ENCODE results near the gene REEP6. TPM values are rescaled to one million over a fixed set of nuclear protein-coding genes. Genes with fewer than 3 reads are reported as not detected.
A peak's percentile ranks its signal among the peaks of the same experiment; 100 is the strongest.

REEP6 gene
- total RNA-seq, 2 donors from 2014 or later: 1.8 to 2.3 TPM

DNA sequence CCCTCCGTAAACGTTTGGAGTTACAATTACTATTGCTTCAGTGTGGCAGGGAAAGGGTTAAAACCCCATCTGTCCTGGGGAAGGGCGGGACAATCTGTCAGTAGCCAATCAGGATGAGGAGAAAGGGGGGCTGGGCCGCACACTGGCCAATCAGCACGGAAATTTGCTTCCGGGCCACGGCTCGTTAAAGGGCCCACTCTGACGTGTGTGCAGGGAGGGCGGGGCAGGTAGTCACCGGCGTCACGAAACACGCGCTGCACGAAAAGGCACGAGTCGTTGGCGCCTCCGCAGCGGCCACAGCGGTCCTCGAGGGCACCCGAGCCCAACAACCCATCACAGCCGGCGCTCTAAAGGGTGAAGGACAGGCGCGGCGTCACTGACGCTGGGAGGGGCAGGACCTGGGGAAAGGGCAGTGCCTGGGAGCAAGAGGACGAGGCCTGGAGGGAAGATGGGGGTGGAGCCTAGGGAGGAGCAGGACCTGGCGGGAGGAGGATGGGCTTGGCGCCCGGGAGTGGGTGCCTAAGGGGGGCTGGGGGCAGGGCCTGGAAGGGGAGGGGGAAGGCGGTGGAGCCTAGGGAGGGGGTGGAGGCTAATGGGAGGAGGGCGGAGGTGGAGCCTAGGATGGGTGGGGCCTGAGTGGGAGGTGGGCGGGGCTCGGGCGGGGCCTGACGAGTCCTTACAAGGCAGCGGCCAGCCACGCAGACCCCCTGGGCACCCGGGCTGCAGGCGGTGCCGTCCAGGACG is 17.0 kb downstream of the REEP6 start:
- peak; percentile 96 for ATAC-seq
- Mint-ChIP-seq H3K36me3 (ENCODE audit: low read depth) (peaks cover 4% of the 10 kb centered on the region), H3K27ac (peak overlapping the region; percentile 35), H3K4me3 (peak overlapping the region; percentile 83), H3K27me3 (no peaks in the 10 kb centered on the region), H3K4me1 (peaks cover 8% of the 10 kb centered on the region)
- H3K9me3 ChIP-seq (ENCODE audit: control insufficient read depth, low read length, poor library complexity, severe bottlenecking): no peaks in the 10 kb centered on the region
- peak; percentile 75 to 85 (median 85) for DNase-seq

- no peak for DNase-seq
- Mint-ChIP-seq H3K27ac (no peak overlapping the region), H3K4me1 (peaks cover 8% of the 10 kb centered on the region), H3K4me3 (no peak overlapping the region), H3K36me3 (ENCODE audit: low read depth) (peaks cover 4% of the 10 kb centered on the region), H3K27me3 (no peaks in the 10 kb centered on the region)
- H3K9me3 ChIP-seq (ENCODE audit: control insufficient read depth, low read length, poor library complexity, severe bottlenecking): no peaks in the 10 kb centered on the region
- no peak for ATAC-seq
Measured at GRCh38 chr19:1508507-1508856, 17.5 kb downstream of the REEP6 start.

DNA sequence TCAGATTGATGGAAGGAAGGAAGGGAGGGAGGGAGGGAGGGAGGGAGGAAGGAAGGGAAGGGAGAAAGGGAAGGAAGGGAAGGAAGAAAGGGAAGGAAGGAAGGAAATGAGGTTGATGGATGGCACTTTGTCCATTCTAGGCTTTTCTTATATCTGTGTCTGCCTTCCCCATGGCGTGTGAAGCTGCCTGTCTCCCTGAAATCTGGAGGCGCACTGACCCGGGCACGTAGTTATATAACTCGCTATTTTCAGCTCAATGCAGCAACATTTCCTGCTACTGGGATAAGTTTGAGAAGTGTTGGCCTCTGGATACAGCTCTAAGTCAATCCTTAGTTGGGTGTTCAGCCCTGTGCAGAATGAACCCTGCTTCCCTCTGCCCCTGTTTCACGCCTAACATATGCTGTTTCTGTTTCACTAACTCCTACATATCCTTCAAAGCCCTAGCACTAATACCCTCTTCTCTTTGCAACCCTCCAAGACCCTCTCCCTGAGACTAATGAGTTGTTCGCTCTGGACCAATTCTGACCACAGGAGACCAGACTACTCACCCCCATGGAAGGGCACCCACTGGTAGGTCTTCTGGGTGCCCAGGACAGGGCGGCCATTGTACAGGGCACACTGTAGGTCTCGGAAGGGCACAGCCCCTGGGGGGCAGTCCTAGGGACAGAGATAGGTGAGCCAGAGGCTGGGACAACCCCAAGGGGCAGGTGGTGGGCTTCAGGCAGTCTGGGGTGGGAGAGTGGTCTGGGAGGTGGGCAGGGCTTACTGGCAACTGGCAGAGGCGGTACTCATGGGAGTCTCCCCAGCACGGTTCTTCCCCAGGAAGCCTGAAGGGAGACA is 18.8 kb downstream of the REEP6 start:
- H3K36me3 Mint-ChIP-seq (ENCODE audit: low read depth): peaks cover 4% of the 10 kb centered on the region
- DNase-seq: no peak
- H3K4me3 Mint-ChIP-seq: peak overlapping the region; percentile 36
- no peak for ATAC-seq
- H3K4me1 Mint-ChIP-seq: peaks cover 8% of the 10 kb centered on the region
- no peaks in the 10 kb centered on the region for H3K9me3 ChIP-seq (ENCODE audit: control insufficient read depth, low read length, poor library complexity, severe bottlenecking)
- no peaks in the 10 kb centered on the region for H3K27me3 Mint-ChIP-seq
- H3K27ac Mint-ChIP-seq: peak overlapping the region; percentile 34

- Mint-ChIP-seq H3K27me3 (no peaks in the 10 kb centered on the region), H3K27ac (peak overlapping the region; percentile 34), H3K4me3 (no peak overlapping the region), H3K4me1 (peaks cover 8% of the 10 kb centered on the region), H3K36me3 (ENCODE audit: low read depth) (peaks cover 4% of the 10 kb centered on the region)
- DNase-seq: no peak
- no peaks in the 10 kb centered on the region for H3K9me3 ChIP-seq (ENCODE audit: control insufficient read depth, low read length, poor library complexity, severe bottlenecking)
- ATAC-seq: no peak
Measured at GRCh38 chr19:1510442-1510806, 19.4 kb downstream of the REEP6 start.

DNA sequence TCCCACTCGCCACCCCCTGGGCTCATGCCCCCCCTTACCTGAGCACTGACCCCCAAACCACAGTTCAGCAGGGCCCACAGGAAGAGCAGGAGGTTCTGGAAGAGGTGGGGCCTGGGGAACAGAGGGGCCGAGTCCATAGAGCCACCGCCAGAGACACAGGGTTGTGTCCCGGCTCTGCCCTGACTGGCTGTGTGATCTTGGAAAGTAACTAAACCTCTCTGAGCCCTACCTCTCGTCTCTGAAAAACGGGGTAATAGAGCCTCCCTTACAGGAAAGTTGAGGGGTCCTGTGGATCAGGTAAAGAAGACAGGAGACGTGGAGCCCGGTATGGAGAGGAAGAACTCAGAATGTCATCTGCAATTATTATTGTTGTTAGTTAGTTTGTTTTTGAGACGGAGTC is 19.8 kb downstream of the REEP6 start:
- H3K9me3 ChIP-seq (ENCODE audit: control insufficient read depth, low read length, poor library complexity, severe bottlenecking): no peaks in the 10 kb centered on the region
- peaks cover 4% of the 10 kb centered on the region for H3K36me3 Mint-ChIP-seq (ENCODE audit: low read depth)
- H3K4me3 Mint-ChIP-seq: no peak overlapping the region
- no peak for ATAC-seq
- H3K4me1 Mint-ChIP-seq: peaks cover 8% of the 10 kb centered on the region
- H3K27ac Mint-ChIP-seq: no peak overlapping the region
- no peak for DNase-seq
- H3K27me3 Mint-ChIP-seq: no peaks in the 10 kb centered on the region

DNA sequence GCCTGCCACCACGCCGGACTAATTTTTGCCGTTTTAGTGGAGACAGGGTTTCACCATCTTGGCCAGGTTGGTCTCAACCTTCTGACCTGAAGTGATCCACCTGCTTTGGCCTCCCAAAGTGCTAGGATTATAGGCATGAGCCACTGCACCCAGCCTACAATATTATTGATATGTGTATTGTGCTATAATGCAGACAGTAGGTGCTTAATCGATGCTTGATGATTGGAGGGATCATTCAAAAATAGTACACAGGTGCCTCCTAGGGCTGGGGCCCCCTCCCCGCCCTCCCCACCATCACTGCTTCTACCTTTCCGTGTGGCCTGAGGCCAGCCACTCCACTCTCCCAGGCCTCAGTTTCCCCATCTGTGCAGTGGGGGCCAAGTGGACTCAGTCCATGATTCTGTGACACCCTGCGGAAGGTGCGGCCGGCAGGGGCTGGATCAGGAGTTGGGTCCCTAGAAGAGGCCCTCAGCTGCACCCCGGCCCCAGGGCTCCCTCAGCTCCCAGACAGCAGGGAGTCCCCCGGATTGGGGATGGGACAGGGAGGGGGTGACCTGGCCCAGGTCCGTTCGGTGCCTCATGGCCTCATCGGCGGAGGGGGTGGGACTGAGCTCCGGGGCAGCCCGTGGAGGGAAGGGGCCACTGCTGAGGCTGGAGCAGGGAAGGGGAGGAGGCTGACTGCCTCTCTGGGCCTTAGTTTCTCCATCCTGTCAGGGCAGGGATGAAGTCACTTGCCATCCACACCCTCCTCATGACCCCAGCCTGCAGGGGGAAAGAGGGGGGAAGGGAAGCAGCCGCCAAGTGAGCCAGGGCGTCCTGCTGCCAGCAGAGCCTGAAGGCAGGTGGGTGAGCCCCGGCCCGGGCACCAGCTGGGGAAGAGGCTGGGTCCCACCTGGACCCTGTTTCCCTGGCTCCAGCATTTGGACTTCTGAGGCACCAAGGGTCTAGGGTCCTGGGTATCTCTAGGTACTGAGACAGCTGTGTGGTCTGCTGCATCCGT is 20.6 kb downstream of the REEP6 start:
- no peak for DNase-seq

DNA sequence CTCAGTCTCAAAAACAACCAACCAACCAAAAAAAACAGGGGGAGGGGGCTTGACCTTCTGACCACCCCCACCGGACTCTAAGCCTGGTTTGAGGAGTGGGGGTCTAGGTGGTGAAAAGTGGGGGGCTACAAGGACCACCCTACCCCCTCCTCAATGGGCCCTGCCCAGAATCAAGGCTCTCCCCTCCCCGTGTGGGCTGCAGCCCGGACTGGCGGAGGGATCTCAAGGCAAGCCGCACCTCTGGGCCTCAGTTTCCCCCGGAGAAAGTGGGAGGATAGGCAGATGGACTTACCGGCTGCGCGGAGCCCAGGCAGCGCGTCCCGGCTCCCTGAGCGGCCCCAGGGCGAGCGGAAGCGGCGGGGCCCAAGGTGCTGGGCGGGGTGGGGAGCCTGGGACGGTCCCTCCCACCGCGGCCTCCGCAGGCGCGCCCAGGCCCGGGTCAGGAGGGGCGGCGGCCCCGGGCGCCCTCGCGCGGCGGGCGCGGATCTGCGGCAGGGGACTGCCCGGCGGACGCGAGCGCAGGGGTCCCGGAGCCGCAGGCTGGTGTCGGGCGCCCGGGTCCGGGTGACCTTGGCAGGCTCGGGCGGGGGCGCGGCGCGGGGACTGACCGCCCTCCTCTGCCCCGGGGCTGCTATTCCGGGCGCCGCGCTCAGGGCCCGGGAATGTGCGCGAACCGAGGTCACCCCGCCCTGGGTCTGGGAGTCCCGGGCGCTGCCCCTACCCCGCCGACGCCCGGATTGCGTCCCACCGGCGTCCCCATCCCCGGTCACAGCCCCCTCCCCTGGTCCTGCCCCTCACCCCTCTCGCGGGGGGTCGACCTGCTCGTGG is 21.9 kb downstream of the REEP6 start, which contains the start of gene ADAMTSL5:
Gene ADAMTSL5, minus strand, starts transcription at position 349 of the 828 bp plus-strand sequence. CDS start 2,076 bp downstream, outside the sequence.
- no peaks in the 10 kb centered on the region for H3K27me3 Mint-ChIP-seq
- DNase-seq (peak; percentile 34 to 50 (median 39)), ATAC-seq (peak; percentile 71)
- H3K9me3 ChIP-seq (ENCODE audit: control insufficient read depth, low read length, poor library complexity, severe bottlenecking): no peaks in the 10 kb centered on the region
- peak within 1 kb of the TSS; percentile 11 for H3K27ac Mint-ChIP-seq
- H3K4me3 Mint-ChIP-seq: peak within 1 kb of the TSS; percentile 80
- H3K36me3 Mint-ChIP-seq (ENCODE audit: low read depth): peaks cover 4% of the 10 kb centered on the region
- peaks cover 4% of the 10 kb centered on the region for H3K4me1 Mint-ChIP-seq

More for the DNA sequence above, 20.6 kb downstream of the REEP6 start:
- Mint-ChIP-seq H3K27me3 (no peaks in the 10 kb centered on the region), H3K4me1 (peaks cover 8% of the 10 kb centered on the region), H3K36me3 (ENCODE audit: low read depth) (peaks cover 4% of the 10 kb centered on the region), H3K27ac (peak overlapping the region; percentile 11), H3K4me3 (peak overlapping the region; percentile 80)
- no peaks in the 10 kb centered on the region for H3K9me3 ChIP-seq (ENCODE audit: control insufficient read depth, low read length, poor library complexity, severe bottlenecking)
- ATAC-seq: no peak

- Mint-ChIP-seq H3K4me3 (peak overlapping the region; percentile 70), H3K27ac (no peak overlapping the region), H3K4me1 (peaks cover 2% of the 10 kb centered on the region), H3K27me3 (no peaks in the 10 kb centered on the region), H3K36me3 (ENCODE audit: low read depth) (peaks cover 4% of the 10 kb centered on the region)
- H3K9me3 ChIP-seq (ENCODE audit: control insufficient read depth, low read length, poor library complexity, severe bottlenecking): no peaks in the 10 kb centered on the region
- DNase-seq: peak; percentile 54 to 65 (median 64)
- ATAC-seq: peak; percentile 70
Measured at GRCh38 chr19:1513499-1514294, 22.7 kb downstream of the REEP6 start.

DNA sequence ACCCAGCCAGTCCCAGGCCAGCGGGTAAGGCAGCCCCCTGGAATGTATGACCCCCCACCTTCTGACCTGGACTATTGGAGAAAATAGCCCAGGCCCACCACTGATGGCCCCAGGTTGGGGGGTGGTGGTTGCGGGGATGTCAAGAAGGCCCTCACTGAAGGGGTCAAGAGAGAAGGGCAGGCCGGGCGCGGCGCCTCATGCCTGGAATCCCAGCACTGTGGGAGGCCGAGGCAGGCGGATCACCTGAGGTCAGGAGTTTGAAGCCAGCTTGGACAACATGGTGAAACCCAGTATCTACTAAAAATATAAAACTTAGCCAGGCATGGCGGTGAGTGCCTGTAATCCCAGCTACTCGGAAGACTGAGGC is 23.3 kb downstream of the REEP6 start:
- Mint-ChIP-seq H3K27ac (no peak overlapping the region), H3K4me3 (peak overlapping the region; percentile 70), H3K4me1 (peaks cover 2% of the 10 kb centered on the region), H3K27me3 (no peaks in the 10 kb centered on the region), H3K36me3 (ENCODE audit: low read depth) (peaks cover 4% of the 10 kb centered on the region)
- DNase-seq (no peak), ATAC-seq (no peak)
- H3K9me3 ChIP-seq (ENCODE audit: control insufficient read depth, low read length, poor library complexity, severe bottlenecking): no peaks in the 10 kb centered on the region

DNA sequence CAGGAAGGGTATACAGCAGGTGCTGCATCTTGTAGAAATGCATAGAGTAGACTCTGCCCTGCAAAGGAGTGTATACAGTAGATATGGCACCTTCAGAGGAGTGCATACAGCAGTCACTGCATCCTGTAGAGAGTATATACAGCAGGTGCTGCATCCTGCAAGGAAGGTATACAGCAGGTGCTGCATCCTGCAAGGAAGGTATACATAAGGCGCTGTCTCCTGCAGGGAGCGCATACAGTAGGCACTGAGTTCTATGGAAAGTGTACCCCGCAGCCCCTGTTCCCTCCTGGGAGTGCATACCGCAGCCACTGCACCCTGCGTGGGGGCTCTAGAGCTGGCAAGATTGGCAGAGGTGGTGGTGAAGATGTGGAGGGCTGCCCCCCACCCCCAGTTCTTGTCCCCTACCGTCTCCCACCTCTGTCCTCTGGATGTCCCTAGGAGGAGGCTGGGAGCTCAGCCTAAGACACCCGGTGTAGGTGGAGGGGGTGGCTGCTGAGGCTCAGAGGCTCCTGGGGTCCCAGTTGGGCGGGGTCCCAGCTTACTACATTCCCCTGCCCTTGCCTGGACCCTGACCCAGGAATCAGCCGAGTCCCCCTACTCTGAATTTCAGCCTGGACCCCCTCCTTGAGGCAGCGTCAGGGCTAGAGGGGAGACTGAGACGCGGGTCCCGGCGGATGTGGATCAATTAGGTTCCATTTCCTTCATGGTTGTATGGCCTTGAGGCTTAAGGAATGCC is 24.2 kb downstream of the REEP6 start:
- H3K27ac Mint-ChIP-seq: no peak overlapping the region
- no peaks in the 10 kb centered on the region for H3K36me3 Mint-ChIP-seq (ENCODE audit: low read depth)
- H3K4me3 Mint-ChIP-seq: no peak overlapping the region
- ATAC-seq: no peak
- no peaks in the 10 kb centered on the region for H3K9me3 ChIP-seq (ENCODE audit: control insufficient read depth, low read length, poor library complexity, severe bottlenecking)
- H3K4me1 Mint-ChIP-seq: peaks cover 2% of the 10 kb centered on the region
- no peak for DNase-seq
- H3K27me3 Mint-ChIP-seq: no peaks in the 10 kb centered on the region

DNA sequence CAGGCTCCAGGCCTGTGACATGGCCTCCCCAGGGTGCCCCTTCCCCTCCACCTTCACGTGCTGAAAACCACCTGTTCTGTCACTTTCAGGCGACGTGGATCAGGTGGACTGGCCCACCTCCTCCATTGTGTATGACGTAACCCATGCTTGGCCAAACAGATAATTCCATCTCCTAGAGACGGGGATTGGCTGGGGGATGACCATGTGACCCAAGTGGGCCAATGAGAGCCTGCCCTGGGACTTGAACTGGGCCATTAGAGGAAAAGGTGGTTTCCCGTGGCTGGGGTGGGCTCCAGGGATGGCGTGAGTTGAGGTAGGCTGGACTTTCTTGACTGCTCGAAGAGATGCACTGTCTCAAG is 25.4 kb downstream of the REEP6 start:
- ATAC-seq (no peak), DNase-seq (no peak)
- no peaks in the 10 kb centered on the region for H3K9me3 ChIP-seq (ENCODE audit: control insufficient read depth, low read length, poor library complexity, severe bottlenecking)
- Mint-ChIP-seq H3K4me3 (peak overlapping the region; percentile 47), H3K27ac (no peak overlapping the region), H3K4me1 (peaks cover 2% of the 10 kb centered on the region), H3K27me3 (no peaks in the 10 kb centered on the region), H3K36me3 (ENCODE audit: low read depth) (no peaks in the 10 kb centered on the region)
